H54 (cell line): ENCODE results near the gene CALY.

Experiments
- DNase-seq: peaks from one replicate; pipeline ENCODE4 v3.0.0; 2011; ENCODE audit warnings: low spot score, mixed read lengths; ENCODE audit not compliant: insufficient read length
- FAIRE-seq: peaks from 3 replicates; lab custom pipeline; 2011; peaks lifted over from hg19 to GRCh38; lab: Jason Lieb, UNC
- POLR2A ChIP-seq: IDR thresholded peaks from 2 replicates; pipeline ENCODE4 v1.6.1; 2011; ENCODE audit warnings: low read depth, mild to moderate bottlenecking, low read length

CALY gene

GRCh38 chr10:133361227-133361626 lies 24.5 kb upstream of the CALY start:
- no peak for TF ChIP-seq POLR2A
- no peak for DNase-seq
- no peak for FAIRE-seq

- no peak for DNase-seq
- FAIRE-seq: no peak
- no peak for TF ChIP-seq POLR2A
These were observed 23.4 kb upstream of the CALY start for GRCh38 chr10:133359972-133360610.

- DNase-seq (no peak), FAIRE-seq (no peak)
- TF ChIP-seq POLR2A: no peak
These were observed 22.9 kb upstream of the CALY start for GRCh38 chr10:133359554-133359971.

GRCh38 chr10:133358925-133359310 lies 22.2 kb upstream of the CALY start:
- DNase-seq: no peak

GRCh38 chr10:133358162-133358924 lies 21.6 kb upstream of the CALY start:
- no peak for TF ChIP-seq POLR2A
- DNase-seq: no peak
- FAIRE-seq: no peak

More at GRCh38 chr10:133358925-133359310, 22.2 kb upstream of the CALY start:
- no peak for TF ChIP-seq POLR2A
- no peak for FAIRE-seq

- DNase-seq (no peak), FAIRE-seq (no peak)
- no peak for TF ChIP-seq POLR2A
These were observed 20.8 kb upstream of the CALY start, which contains the start of gene FUOM for GRCh38 chr10:133357285-133358161. FUOM (minus strand) TSS chr10:133358019; CDS start chr10:133358007, 12 bp downstream.

GRCh38 chr10:133356549-133357284 lies 20.0 kb upstream of the CALY start:
- DNase-seq (no peak), FAIRE-seq (no peak)
- no peak for TF ChIP-seq POLR2A

GRCh38 chr10:133355991-133356390 lies 19.3 kb upstream of the CALY start:
- no peak for DNase-seq
- no peak for TF ChIP-seq POLR2A
- no peak for FAIRE-seq

GRCh38 chr10:133355266-133355665 lies 18.6 kb upstream of the CALY start:
- DNase-seq: no peak
- FAIRE-seq: no peak

GRCh38 chr10:133354672-133355240 lies 18.1 kb upstream of the CALY start:
- FAIRE-seq (no peak), DNase-seq (no peak)
- no peak for TF ChIP-seq POLR2A

More at GRCh38 chr10:133355266-133355665, 18.6 kb upstream of the CALY start:
- TF ChIP-seq POLR2A: no peak

- DNase-seq: no peak
- no peak for FAIRE-seq
- no peak for TF ChIP-seq POLR2A
These were observed 17.4 kb upstream of the CALY start for GRCh38 chr10:133353988-133354605.

- no peak for TF ChIP-seq POLR2A
- DNase-seq (no peak), FAIRE-seq (no peak)
These were observed 16.7 kb upstream of the CALY start for GRCh38 chr10:133353202-133353959.
